OCI-LY3 (cell line): ENCODE measurements around the gene ALDH8A1.
A peak's percentile ranks its signal among the peaks of the same experiment; 100 is the strongest.

Experiments used
- H2AFZ ChIP-seq: fragments of 200-600, 300-600 bp; shearing (Covaris generic); 2 replicates; pipeline ENCODE4 v1.6.0; 2014; ENCODE audit warnings: antibody characterized with exemption, low read depth, low read length
- H3K27ac ChIP-seq: fragments of 200-600, 300-600 bp; sonication (generic); 2 replicates; pipeline ENCODE4 v1.5.1; 2014; ENCODE audit warnings: mild to moderate bottlenecking, low read length, moderate library complexity, mixed read lengths
- H3K27me3 ChIP-seq: fragments of 200-600, 300-600 bp; sonication (generic); 2 replicates; pipeline ENCODE4 v1.6.1; 2014; ENCODE audit warnings: low read depth, low read length, mixed read lengths
- H3K36me3 ChIP-seq: fragments of 200-600, 300-600 bp; sonication (generic); replicated peaks from 2 replicates; pipeline ENCODE3; 2014; ENCODE audit warnings: low read depth, low read length, mixed read lengths
- H3K4me1 ChIP-seq: fragments of 300-600, 200-600 bp; sonication (generic); 2 replicates; pipeline ENCODE4 v1.6.1; 2014; ENCODE audit warnings: low read length, mixed read lengths
- H3K4me2 ChIP-seq: fragments of 200-600, 300-600 bp; sonication (generic); 2 replicates; pipeline ENCODE4 v1.6.1; 2014; ENCODE audit warnings: low read length, mixed read lengths
- H3K4me3 ChIP-seq: fragments of 300-600, 200-600 bp; sonication (generic); 2 replicates; pipeline ENCODE4 v1.5.1; 2014; ENCODE audit warnings: antibody characterized with exemption, mild to moderate bottlenecking, low read length, moderate library complexity
- H3K79me2 ChIP-seq: fragments of 300-600, 200-600 bp; shearing (Covaris generic); 2 replicates; pipeline ENCODE4 v1.6.1; 2014; ENCODE audit warnings: mild to moderate bottlenecking, low read length, mixed read lengths
- H3K9ac ChIP-seq: fragments of 300-600, 200-600 bp; shearing (Covaris generic); 2 replicates; pipeline ENCODE4 v1.6.0; 2014; ENCODE audit warnings: mild to moderate bottlenecking, low read length, moderate library complexity
- H3K9me3 ChIP-seq: fragments of 200-600, 300-600 bp; shearing (Covaris generic); 2 replicates; pipeline ENCODE4 v1.6.1; 2014; ENCODE audit warnings: low read length, mixed read lengths; ENCODE audit not compliant: insufficient read depth
- H4K20me1 ChIP-seq: fragments of 200-600, 300-600 bp; sonication (generic); 2 replicates; pipeline ENCODE4 v1.6.1; 2016; ENCODE audit warnings: low read length, mixed read lengths; ENCODE audit not compliant: insufficient read depth
- CTCF ChIP-seq: fragments of 200-600, 300-600 bp; sonication (generic); IDR thresholded peaks from 2 replicates; pipeline ENCODE4 v1.5.1; 2014; ENCODE audit warnings: antibody characterized with exemption, low read length, low read depth
- EZH2phosphoT487 ChIP-seq: fragments of 200-600 bp; shearing (Covaris generic); IDR thresholded peaks from 2 replicates; pipeline ENCODE4 v1.6.1; 2018; ENCODE audit warnings: antibody characterized with exemption, mixed run types, low read depth

ALDH8A1 gene

GRCh38 chr6:134945045-134945444 lies 4.9 kb downstream of the ALDH8A1 start:
- Histone ChIP-seq H3K9me3 (no peaks in the 10 kb centered on the region), H3K27ac (no peak overlapping the region), H3K27me3 (no peaks in the 10 kb centered on the region), H3K4me2 (no peak overlapping the region), H4K20me1 (no peaks in the 10 kb centered on the region), H2AFZ (no peak overlapping the region), H3K9ac (no peak overlapping the region), H3K79me2 (no peaks in the 10 kb centered on the region), H3K36me3 (no peaks in the 10 kb centered on the region), H3K4me1 (no peaks in the 10 kb centered on the region), H3K4me3 (no peak overlapping the region)
- TF ChIP-seq EZH2phosphoT487 (no peak), CTCF (no peak)

GRCh38 chr6:134943522-134944111 lies 6.3 kb downstream of the ALDH8A1 start:
- Histone ChIP-seq H3K36me3 (no peaks in the 10 kb centered on the region), H3K9ac (no peak overlapping the region), H3K4me2 (no peak overlapping the region), H3K79me2 (no peaks in the 10 kb centered on the region), H4K20me1 (no peaks in the 10 kb centered on the region), H3K4me1 (peaks cover 5% of the 10 kb centered on the region), H3K27ac (no peak overlapping the region), H3K27me3 (no peaks in the 10 kb centered on the region), H3K9me3 (no peaks in the 10 kb centered on the region), H3K4me3 (no peak overlapping the region), H2AFZ (no peak overlapping the region)
- TF ChIP-seq EZH2phosphoT487 (no peak), CTCF (no peak)

GRCh38 chr6:134938896-134939295 lies 11.0 kb downstream of the ALDH8A1 start:
- no peak for TF ChIP-seq CTCF
- no peak for TF ChIP-seq EZH2phosphoT487
- H3K4me3 ChIP-seq = no peak overlapping the region
- H3K4me2 ChIP-seq = peak overlapping the region; percentile 17; the same call in 1 of the 2 replicates
- H3K79me2 ChIP-seq = no peaks in the 10 kb centered on the region
- H3K36me3 ChIP-seq = no peaks in the 10 kb centered on the region
- peaks cover 5% of the 10 kb centered on the region for H3K4me1 ChIP-seq
- H3K27ac ChIP-seq = no peak overlapping the region
- no peak overlapping the region for H2AFZ ChIP-seq
- H4K20me1 ChIP-seq = no peaks in the 10 kb centered on the region
- no peaks in the 10 kb centered on the region for H3K27me3 ChIP-seq
- H3K9ac ChIP-seq = no peak overlapping the region
- no peaks in the 10 kb centered on the region for H3K9me3 ChIP-seq

GRCh38 chr6:134937426-134937825 lies 12.5 kb downstream of the ALDH8A1 start:
- no peak overlapping the region for H3K4me2 ChIP-seq
- no peak overlapping the region for H3K4me3 ChIP-seq
- H4K20me1 ChIP-seq = no peaks in the 10 kb centered on the region
- H3K4me1 ChIP-seq = peaks cover 5% of the 10 kb centered on the region
- no peaks in the 10 kb centered on the region for H3K27me3 ChIP-seq
- TF ChIP-seq CTCF (no peak), EZH2phosphoT487 (no peak)
- H3K9me3 ChIP-seq = no peaks in the 10 kb centered on the region
- H3K79me2 ChIP-seq = no peaks in the 10 kb centered on the region
- H2AFZ ChIP-seq = no peak overlapping the region
- H3K36me3 ChIP-seq = no peaks in the 10 kb centered on the region
- H3K27ac ChIP-seq = no peak overlapping the region
- no peak overlapping the region for H3K9ac ChIP-seq
